ENCODE measurements around the gene ZNF524.

GRCh38 chr19:55611983-55612645 is 12.0 kb downstream of the ZNF524 start:
- TF ChIP-seq CTCF (IDR thresholded peaks at IDR 0.05) = no peak
- no peak for TF ChIP-seq POLR2A (IDR thresholded peaks at IDR 0.05)
